HepG2 (cell line): Measurements from ENCODE around the gene NT5DC4. TPM values are rescaled to one million over a fixed set of nuclear protein-coding genes. Genes with fewer than 3 reads are reported as not detected.

Experiments used
- CHCHD3 ChIP-seq: sonication (generic); formaldehyde crosslinking; IDR thresholded peaks from 2 replicates; pipeline ENCODE4 v1.8.0; 2022; ENCODE audit warnings: mild to moderate bottlenecking, missing genetic modification reagents, moderate library complexity
- ELF4 ChIP-seq: sonication (generic); formaldehyde crosslinking; IDR thresholded peaks from 2 replicates; pipeline ENCODE4 v1.5.0; 2020; ENCODE audit warnings: missing genetic modification reagents, mild to moderate bottlenecking, moderate library complexity, borderline replicate concordance
- GZF1 ChIP-seq: sonication (generic); formaldehyde crosslinking; IDR thresholded peaks from 2 replicates; pipeline ENCODE4 v1.5.1; 2020; ENCODE audit warnings: mild to moderate bottlenecking, missing genetic modification reagents
- HMGXB3 ChIP-seq: sonication (generic); formaldehyde crosslinking; IDR thresholded peaks from 2 replicates; pipeline ENCODE4 v1.4.0; 2020; ENCODE audit warnings: missing genetic modification reagents, borderline replicate concordance
- JARID2 ChIP-seq: sonication (generic); formaldehyde crosslinking; IDR thresholded peaks from 2 replicates; pipeline ENCODE4 v1.8.1; 2023; ENCODE audit warnings: missing genetic modification reagents, inconsistent platforms; ENCODE audit not compliant: insufficient replicate concordance
- KAT7 ChIP-seq: IDR thresholded peaks from 2 replicates; pipeline ENCODE4 v1.6.1; 2018; ENCODE audit warnings: borderline replicate concordance, missing compliant biosample characterization
- KLF6 ChIP-seq: IDR thresholded peaks from 2 replicates; pipeline ENCODE4 v1.8.0; 2016; ENCODE audit warnings: missing biosample characterization, missing genetic modification reagents
- MAX ChIP-seq: IDR thresholded peaks from 2 replicates; pipeline ENCODE4 v1.6.1; 2012; ENCODE audit warnings: inconsistent platforms
- MEIS2 ChIP-seq: sonication (generic); formaldehyde crosslinking; IDR thresholded peaks from 2 replicates; pipeline ENCODE4 v1.9.0; 2021; ENCODE audit warnings: mild to moderate bottlenecking, missing genetic modification reagents
- MYC ChIP-seq: sonication (generic); formaldehyde crosslinking; IDR thresholded peaks from 2 replicates; pipeline ENCODE4 v1.9.0; 2021; ENCODE audit warnings: missing genetic modification reagents, borderline replicate concordance
- NRL ChIP-seq: sonication (generic); formaldehyde crosslinking; IDR thresholded peaks from 2 replicates; pipeline ENCODE4 v1.5.0; 2020; ENCODE audit warnings: missing genetic modification reagents, mild to moderate bottlenecking, moderate library complexity, borderline replicate concordance
- POLR2AphosphoS2 ChIP-seq: IDR thresholded peaks from 2 replicates; pipeline ENCODE4 v1.6.1; 2011; ENCODE audit warnings: low read depth, low read length, improper control_type of control experiment
- SIN3A ChIP-seq: IDR thresholded peaks from 2 replicates; pipeline ENCODE4 v1.6.1; 2011; ENCODE audit warnings: low read depth, mild to moderate bottlenecking, control low read depth, low read length, borderline replicate concordance
- SKI ChIP-seq: fragments of 450-650 bp; IDR thresholded peaks from one replicate; pipeline ENCODE4 v1.6.1; 2018; ENCODE audit warnings: mild to moderate bottlenecking; ENCODE audit not compliant: partially characterized antibody
- TBL1XR1 ChIP-seq: fragments of 150-350 bp; IDR thresholded peaks from 2 replicates; pipeline ENCODE4 v1.6.1; 2014; ENCODE audit warnings: borderline replicate concordance, low read length; ENCODE audit not compliant: partially characterized antibody
- ZBTB8A ChIP-seq: sonication (generic); formaldehyde crosslinking; IDR thresholded peaks from 2 replicates; pipeline ENCODE4 v1.4.0; 2020; ENCODE audit warnings: mild to moderate bottlenecking, low read depth, missing genetic modification reagents, borderline replicate concordance
- ZFP36 ChIP-seq: fragments of 150-350 bp; IDR thresholded peaks from 2 replicates; pipeline ENCODE4 v1.6.1; 2018; ENCODE audit warnings: borderline replicate concordance, low read length, low read depth; ENCODE audit not compliant: partially characterized antibody
- ZNF24 ChIP-seq: fragments of 450-650 bp; IDR thresholded peaks from 2 replicates; pipeline ENCODE4 v1.6.1; 2017; ENCODE audit warnings: antibody characterized with exemption, mild to moderate bottlenecking
- ZNF335 ChIP-seq: sonication (generic); formaldehyde crosslinking; IDR thresholded peaks from 2 replicates; pipeline ENCODE4 v1.4.0; 2020; ENCODE audit warnings: missing genetic modification reagents
- ZNF883 ChIP-seq: sonication (generic); formaldehyde crosslinking; IDR thresholded peaks from 2 replicates; pipeline ENCODE4 v1.5.1; 2020; ENCODE audit warnings: mild to moderate bottlenecking, missing genetic modification reagents; ENCODE audit errors: not compliant biosample characterization
- ZNF891 ChIP-seq: sonication (generic); formaldehyde crosslinking; IDR thresholded peaks from 2 replicates; pipeline ENCODE4 v1.5.0; 2020; ENCODE audit warnings: mild to moderate bottlenecking, missing genetic modification reagents
- ZSCAN21 ChIP-seq: sonication (generic); formaldehyde crosslinking; IDR thresholded peaks from 2 replicates; pipeline ENCODE4 v1.8.0; 2022; ENCODE audit warnings: mild to moderate bottlenecking, missing genetic modification reagents, moderate library complexity, borderline replicate concordance
- polyA plus RNA-seq, 8 experiments: library from polyadenylated mRNA; depleted of rRNA in 3 of 8; stranded (reverse) in 7 of 8; unstranded in 1 of 8; fragments of >200 nt; fragmentation: Illumina TruSeq in 4 of 8; extraction: Trizol in 4 of 8; gene quantifications; 2 replicates each; pipeline versions ENCODE4 v1.2.1 to v1.2.3, GENCODE V29; 2011 to 2016; ENCODE audit warnings: low read depth in 4 of 8, missing spikeins in 1 of 8, mixed read lengths in 1 of 8; ENCODE audit not compliant: insufficient read depth in 1 of 8
- total RNA-seq, 5 experiments: library from RNA; depleted of rRNA; stranded (reverse); fragments of >200 nt; fragmentation: Illumina TruSeq; extraction: Trizol; gene quantifications; 2 replicates each; pipeline ENCODE4 v1.2.3, GENCODE V29; 2016; ENCODE audit warnings: low read depth in 1 of 5
- TF ChIP-seq, protein P1 (sequence below): sonication (generic); formaldehyde crosslinking; conservative IDR thresholded peaks from 2 replicates; pipeline ENCODE4 v1.4.0; 2020; ENCODE audit warnings: missing genetic modification reagents
- TF ChIP-seq, protein P2 (sequence below): sonication (generic); formaldehyde crosslinking; IDR thresholded peaks from 2 replicates; pipeline ENCODE4 v1.5.0; 2020; ENCODE audit warnings: missing genetic modification reagents, mild to moderate bottlenecking, borderline replicate concordance

The NT5DC4 gene
- total and polyA plus RNA-seq, 2 of the 13 experiments (the other 11 are each of a cell fraction or from before 2014, with no cell fraction given), result 0.04 to 4.2 TPM

GRCh38 chr2:112692495-112692911 lies 28.3 kb upstream of the NT5DC4 start (continued):
- TF ChIP-seq HMGXB3 (CRISPR knock-in tag) (peak; percentile 84; the same call in 1 of the 2 replicates), ELF4 (no peak), GZF1 (CRISPR knock-in tag) (no peak), TBL1XR1 (peak; percentile 87), SKI (peak; percentile 96), JARID2 (CRISPR knock-in tag) (no peak), ZNF891 (CRISPR knock-in tag) (no peak), ZBTB8A (CRISPR knock-in tag) (no peak), MYC (CRISPR knock-in tag) (peak; percentile 72; the same call in 1 of the 2 replicates), ZNF24 (no peak), NRL (no peak), SIN3A (no peak), MEIS2 (no peak), CHCHD3 (no peak), ZNF883 (no peak), KAT7 (CRISPR knock-in tag) (no peak), KLF6 (CRISPR knock-in tag) (no peak), MAX (peak; percentile 63), ZSCAN21 (no peak), ZFP36 (no peak), POLR2AphosphoS2 (no peak), ZNF335 (0 out of 2 replicates have a peak, but pooled peaks have one; percentile 71)
- TF ChIP-seq, protein P1, sequence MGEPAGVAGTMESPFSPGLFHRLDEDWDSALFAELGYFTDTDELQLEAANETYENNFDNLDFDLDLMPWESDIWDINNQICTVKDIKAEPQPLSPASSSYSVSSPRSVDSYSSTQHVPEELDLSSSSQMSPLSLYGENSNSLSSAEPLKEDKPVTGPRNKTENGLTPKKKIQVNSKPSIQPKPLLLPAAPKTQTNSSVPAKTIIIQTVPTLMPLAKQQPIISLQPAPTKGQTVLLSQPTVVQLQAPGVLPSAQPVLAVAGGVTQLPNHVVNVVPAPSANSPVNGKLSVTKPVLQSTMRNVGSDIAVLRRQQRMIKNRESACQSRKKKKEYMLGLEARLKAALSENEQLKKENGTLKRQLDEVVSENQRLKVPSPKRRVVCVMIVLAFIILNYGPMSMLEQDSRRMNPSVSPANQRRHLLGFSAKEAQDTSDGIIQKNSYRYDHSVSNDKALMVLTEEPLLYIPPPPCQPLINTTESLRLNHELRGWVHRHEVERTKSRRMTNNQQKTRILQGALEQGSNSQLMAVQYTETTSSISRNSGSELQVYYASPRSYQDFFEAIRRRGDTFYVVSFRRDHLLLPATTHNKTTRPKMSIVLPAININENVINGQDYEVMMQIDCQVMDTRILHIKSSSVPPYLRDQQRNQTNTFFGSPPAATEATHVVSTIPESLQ (CRISPR knock-in tag), result no peak
- TF ChIP-seq, protein P2, sequence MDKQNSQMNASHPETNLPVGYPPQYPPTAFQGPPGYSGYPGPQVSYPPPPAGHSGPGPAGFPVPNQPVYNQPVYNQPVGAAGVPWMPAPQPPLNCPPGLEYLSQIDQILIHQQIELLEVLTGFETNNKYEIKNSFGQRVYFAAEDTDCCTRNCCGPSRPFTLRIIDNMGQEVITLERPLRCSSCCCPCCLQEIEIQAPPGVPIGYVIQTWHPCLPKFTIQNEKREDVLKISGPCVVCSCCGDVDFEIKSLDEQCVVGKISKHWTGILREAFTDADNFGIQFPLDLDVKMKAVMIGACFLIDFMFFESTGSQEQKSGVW (CRISPR knock-in tag), result no peak
